DOHH2 (cell line): ENCODE measurements around the gene CRADD.

Experiments used
- EZH2phosphoT487 ChIP-seq: fragments of 200-600 bp; sonication (generic); IDR thresholded peaks from 2 replicates; pipeline ENCODE4 v1.6.1; 2017; ENCODE audit warnings: borderline replicate concordance, mild to moderate bottlenecking, antibody characterized with exemption, low read length, moderate library complexity, mixed read lengths
- TF ChIP-seq, protein P1 (sequence below): fragments of 200-600 bp; sonication (generic); IDR thresholded peaks from one replicate; pipeline ENCODE4 v1.5.1; 2014; ENCODE audit warnings: antibody characterized with exemption, mild to moderate bottlenecking, low read depth, low read length; ENCODE audit not compliant: poor library complexity, severe bottlenecking

DNA sequence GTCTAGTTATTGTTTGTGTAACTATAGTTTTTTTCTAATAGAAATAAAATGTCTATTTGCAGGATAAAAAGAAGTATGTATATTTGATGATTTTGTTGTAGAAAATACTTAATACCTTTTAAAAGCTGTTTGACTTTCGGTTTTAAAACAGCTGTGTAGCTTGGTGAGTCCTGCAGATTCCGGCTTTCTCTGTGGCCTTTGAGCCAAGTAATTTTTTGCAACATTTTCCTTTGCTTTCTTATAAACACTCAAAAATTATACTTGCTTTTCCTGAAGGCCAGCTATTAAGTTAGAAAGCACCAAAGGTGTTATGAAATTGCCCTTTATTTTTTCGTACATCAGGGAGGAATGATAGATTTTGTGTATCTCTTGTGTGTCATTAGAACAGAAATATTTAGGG, 63.6 kb downstream of the CRADD start:
- TF ChIP-seq, protein P1, sequence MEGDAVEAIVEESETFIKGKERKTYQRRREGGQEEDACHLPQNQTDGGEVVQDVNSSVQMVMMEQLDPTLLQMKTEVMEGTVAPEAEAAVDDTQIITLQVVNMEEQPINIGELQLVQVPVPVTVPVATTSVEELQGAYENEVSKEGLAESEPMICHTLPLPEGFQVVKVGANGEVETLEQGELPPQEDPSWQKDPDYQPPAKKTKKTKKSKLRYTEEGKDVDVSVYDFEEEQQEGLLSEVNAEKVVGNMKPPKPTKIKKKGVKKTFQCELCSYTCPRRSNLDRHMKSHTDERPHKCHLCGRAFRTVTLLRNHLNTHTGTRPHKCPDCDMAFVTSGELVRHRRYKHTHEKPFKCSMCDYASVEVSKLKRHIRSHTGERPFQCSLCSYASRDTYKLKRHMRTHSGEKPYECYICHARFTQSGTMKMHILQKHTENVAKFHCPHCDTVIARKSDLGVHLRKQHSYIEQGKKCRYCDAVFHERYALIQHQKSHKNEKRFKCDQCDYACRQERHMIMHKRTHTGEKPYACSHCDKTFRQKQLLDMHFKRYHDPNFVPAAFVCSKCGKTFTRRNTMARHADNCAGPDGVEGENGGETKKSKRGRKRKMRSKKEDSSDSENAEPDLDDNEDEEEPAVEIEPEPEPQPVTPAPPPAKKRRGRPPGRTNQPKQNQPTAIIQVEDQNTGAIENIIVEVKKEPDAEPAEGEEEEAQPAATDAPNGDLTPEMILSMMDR, result no peak
- TF ChIP-seq EZH2phosphoT487, result no peak
